HG02938 (cell line): ENCODE results near the gene CD244.
A peak's percentile ranks its signal among the peaks of the same experiment; 100 is the strongest.
"Not testable (repeated sequence)": the region's sequence is repeated elsewhere in the genome, so short reads cannot be mapped to it uniquely, and the experiment has no call there.

Source experiments
- ATAC-seq: cut with Tn5 transposase; IDR thresholded peaks from one replicate; pipeline ENCODE4 v1.9.1; 2021; ENCODE audit warnings: mild to moderate bottlenecking, moderate library complexity; ENCODE audit not compliant: unreplicated experiment

Gene CD244, protein sequence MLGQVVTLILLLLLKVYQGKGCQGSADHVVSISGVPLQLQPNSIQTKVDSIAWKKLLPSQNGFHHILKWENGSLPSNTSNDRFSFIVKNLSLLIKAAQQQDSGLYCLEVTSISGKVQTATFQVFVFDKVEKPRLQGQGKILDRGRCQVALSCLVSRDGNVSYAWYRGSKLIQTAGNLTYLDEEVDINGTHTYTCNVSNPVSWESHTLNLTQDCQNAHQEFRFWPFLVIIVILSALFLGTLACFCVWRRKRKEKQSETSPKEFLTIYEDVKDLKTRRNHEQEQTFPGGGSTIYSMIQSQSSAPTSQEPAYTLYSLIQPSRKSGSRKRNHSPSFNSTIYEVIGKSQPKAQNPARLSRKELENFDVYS

DNA sequence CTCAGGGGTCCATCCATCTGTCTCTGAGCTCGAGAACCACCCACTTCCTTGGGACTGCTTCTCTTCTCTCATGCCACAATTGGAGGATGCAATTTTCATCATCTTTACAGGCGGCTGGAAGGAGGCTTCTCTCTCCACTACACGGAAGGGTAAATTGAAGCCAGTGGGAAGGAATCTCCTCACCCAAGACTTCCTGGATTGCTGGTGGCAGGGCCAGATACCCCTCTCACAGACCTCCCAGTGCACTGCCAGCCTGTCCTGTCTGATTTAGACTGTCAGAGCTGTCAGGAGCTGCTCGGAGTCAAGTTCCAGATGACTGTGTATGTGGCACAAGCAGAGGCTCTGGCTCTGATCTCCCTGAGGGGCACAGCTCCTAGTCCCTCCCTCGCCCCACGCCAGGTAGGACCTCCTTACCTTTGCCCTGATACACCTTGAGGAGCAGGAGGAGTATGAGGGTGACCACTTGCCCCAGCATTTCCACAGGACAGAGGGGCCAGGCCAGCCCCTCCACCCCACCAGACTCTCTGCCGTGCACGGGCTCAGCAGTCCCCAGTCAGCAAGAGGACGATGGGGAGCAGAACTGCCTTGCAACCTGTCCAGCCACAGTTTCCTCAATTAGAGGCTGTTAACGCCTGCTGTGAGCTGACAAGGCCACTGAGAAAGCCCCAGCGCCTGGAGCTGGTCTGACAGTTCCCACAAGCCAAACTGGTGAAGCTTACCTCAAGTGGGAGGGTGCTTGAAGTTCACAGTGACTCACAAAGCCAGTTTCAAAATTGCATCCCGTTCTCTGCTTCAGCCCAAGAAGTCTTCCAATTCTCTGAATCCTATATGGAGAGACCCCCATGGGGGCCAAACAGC is at the start of gene CD244:
TSS of gene CD244 (minus strand) at position 685 of the 858 bp plus-strand sequence. CDS start at position 475, 210 bp downstream.
- peak; percentile 81 for ATAC-seq

DNA sequence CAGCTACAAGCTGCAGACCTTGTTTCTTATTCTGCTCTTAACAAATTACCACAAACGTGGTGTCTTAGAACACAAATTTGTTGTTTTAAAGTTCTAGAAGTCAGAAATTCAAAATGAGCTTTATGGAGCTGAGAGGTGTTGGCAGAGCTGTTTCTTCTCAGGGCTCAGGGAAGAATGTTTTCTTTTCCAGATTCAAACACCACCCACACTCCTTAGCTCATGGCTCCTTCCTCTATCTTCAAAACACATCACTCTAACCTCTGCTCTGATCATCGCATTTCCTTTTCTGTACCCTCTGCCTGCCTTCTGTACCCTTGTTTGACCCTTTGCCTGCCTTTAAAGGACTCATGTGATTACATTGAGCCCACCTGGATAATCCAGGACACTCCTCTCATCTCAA is 49.2 kb upstream of the CD244 start:
- no peak for ATAC-seq

DNA sequence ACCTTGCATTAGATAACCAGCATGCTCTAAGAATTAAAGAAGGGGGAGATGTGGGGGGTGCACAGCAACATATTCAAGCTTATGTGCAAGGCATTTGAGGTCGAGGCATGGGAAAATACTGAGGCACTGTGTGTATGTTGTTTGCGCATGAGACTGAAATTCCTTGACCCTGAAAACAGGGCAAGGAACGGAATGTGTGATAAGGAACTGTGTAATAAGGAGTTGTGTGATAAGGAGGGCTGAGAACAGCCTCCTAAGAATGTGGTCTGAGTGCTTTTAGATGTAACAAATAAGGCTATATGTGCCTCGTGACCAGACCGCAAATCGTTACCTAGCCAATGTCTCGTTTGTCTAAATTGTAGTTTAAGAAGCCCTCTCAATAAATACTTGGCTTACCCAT is 48.8 kb upstream of the CD244 start:
- no peak for ATAC-seq

DNA sequence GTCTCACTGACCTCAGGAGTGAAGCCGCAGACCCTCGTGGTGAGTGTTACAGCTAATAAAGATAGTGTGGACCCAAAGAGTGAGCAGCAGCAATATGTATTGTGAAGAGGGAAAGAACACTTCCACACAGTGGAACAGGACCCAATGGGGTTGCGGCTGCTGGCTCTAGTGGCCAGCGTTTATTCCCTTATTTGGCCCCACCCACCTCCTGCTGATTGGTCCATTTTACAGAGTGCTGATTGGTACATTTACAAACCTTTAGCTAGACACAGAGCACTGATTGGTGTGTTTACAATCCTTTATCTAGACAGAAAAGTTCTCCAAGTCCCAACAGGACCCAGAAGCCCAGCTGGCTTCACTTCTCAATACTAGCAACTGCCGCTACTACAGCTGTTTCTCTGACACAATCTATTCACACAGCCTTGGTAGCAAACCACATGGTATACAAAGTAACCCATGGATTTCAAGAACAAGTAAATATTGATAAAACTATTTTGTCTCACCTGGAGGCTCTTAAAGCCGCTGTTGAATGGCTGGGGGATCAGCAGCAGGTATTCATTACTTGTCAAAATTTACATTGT is 47.6 kb upstream of the CD244 start:
- no peak for ATAC-seq

DNA sequence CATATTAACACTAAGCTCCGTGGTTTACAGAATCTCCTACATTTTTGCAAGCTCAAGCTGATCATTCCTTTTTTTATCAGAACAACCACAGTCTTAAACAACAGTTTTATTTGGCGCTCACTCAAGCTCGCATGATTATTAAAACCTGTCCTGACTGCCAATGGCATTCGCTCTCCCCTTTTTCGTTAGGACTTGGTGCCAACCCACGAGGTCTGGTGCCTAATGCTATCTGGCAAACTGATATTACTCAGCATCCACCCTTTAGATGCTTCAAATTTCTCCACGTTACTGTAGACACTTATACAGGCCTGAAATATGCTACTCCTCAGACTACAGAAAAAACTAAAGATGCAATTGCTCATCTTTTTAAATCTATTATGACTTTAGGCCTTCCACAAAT is 45.3 kb upstream of the CD244 start:
- no peak for ATAC-seq

DNA sequence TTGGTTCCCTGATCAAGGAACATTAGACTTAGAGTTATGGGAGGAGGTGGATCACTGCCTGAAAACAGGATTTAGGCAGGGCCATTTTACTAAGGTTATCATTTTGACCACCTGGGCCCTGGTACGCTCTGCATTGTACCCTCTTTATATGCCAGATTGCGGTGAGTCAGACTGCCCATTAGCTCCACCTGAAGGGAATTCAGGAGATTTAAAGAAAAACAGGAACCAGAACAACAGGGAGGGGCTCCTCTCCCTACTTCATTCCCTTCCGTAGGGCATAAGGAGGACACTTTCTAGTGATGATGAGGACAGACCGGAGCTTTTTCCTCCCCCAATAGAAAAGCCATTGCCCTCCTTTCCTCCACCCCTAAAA is 42.9 kb upstream of the CD244 start:
- no peak for ATAC-seq

DNA sequence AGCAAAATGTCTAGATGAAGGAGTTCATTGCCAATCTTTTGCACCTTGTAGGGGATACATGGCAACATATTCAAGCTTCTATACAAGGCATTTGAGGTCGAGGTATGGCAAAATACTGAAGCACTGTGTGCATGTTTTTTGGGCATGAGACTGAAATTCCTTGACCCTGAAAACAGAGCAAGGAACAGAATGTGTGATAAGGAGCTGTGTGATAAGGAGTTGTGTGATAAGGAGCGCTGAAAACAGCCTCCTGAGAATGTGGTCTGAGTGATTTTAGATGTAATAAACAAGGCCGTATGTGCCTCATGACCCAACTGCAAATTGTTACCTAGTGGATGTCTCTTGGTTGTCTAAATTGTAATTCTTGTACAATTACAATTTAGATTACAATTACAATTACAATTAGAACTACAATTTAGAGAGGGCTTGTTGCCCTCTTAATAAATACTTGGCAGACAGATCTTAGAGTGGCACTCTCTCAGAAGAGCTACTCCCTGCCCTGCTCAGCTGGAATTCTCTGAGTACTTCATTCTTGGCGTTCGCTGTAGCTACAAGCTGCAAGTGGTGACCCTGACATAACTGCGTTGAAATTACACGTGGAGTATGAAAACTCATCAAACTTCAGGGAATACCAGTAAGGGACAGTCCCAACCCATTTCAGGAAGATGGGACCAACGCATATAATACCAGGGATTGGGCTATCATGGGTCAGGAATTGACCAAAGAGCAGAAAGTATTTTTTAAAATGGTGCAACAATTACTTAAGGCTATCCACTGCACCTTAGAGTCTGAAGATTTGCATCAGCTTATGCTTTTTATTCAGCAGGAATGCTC is 42.3 kb upstream of the CD244 start:
- no peak for ATAC-seq

DNA sequence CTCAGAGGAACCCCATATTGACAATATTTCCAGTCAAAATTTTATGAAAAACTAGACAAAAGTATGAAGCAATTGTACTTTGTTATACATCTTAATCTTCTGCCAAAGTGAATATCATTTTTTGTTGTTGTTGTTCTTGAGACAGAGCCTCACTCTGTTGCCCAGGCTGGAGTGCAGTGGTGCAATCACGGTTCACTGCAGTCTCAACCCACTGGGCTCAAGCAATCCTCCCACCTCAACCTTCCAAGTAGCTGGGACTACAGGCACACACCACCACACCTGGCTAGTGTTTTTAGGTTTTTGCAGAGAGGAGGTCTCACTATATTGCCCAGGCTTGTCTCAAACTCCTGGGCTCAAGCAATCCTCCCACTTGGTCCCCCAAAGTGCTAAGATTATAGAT is 39.6 kb upstream of the CD244 start:
- not testable (repeated sequence) for ATAC-seq

DNA sequence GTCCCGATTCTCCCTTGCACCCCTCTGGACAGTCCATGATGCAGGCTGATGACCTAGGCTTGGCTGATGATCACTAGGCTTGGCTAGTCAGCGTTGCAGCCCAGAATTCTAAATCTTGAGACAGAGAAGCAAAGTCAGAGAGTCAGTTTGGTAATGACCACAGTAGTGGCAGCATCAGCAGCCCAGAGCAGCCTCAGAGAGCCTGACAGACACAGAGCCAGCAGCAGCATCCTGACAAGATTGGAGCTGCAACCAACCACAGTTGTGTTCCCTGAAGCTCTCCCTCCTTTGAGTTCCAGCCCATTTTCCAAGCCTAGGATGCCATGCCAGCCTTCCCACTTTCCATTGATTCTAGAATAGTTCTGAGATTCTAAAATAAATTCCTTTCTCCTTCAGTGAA is 39.1 kb upstream of the CD244 start:
- ATAC-seq = no peak

DNA sequence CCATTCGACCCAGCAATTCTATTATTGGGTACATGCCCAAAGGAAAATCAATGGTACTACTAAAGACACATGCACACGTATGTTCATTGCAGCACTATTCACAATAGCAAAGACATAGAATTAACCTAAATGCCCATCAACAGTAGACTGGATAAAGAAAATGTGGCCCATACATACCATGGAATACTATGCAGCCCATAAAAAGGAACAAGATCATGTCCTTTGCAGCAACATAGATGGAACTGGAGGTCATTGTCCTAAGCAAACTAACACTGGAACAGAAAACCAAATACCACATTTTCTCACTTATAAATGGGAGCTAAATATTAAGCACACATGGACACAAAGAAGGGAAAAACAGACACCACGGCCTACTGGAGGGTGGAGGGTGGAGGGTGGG is 38.0 kb upstream of the CD244 start:
- ATAC-seq = not testable (repeated sequence)

DNA sequence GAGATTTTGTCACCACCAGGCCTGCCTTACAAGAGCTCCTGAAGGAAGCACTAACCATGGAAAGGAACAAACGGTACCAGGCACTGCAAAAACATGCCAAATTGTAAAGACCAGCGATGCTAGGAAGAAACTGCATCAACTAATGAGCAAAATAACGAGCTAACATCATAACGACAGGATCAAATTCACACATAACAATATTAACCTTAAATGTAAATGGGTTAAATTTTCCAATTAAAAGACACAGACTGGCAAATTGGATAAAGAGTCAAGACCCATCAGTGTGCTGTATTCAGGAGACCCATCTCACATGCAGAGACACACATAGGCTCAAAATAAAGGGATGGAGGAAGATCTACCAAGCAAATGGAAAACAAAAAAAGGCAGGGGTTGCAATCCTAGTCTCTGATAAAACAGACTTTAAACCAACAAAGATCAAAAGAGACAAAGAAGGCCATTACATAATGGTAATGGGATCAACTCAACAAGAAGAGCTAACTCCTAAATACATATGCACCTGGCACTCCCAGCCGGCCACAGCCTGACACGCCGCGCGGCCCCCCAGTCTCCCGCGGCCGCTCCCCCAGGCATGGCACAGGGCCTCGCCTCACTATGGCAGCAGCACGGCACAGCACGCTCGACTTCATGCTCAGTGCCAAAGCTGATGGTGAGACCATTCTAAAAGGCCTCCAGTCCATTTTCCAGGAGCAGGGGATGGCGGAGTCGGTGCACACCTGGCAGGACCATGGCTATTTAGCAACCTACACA is 31.9 kb upstream of the CD244 start:
- ATAC-seq = not testable (repeated sequence)

DNA sequence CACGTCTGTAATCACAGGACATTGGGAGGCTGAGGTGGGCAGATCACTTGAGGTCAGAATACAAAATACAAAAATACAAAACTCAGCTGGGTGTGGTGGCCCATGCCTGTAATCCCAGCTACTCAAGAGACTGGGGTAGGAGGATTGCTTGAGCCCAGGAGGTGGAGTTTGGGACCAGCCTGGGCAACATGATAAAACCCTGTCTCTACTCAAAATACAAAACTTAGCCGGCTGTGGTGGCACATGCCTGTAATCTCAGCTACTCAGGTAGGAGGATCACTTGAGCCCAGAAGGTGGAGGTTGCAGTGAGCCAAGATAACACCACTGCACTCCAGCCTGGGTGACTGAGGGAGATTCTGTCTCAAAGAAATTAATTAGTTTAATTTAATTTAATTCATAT is 28.8 kb upstream of the CD244 start:
- no peak for ATAC-seq

DNA sequence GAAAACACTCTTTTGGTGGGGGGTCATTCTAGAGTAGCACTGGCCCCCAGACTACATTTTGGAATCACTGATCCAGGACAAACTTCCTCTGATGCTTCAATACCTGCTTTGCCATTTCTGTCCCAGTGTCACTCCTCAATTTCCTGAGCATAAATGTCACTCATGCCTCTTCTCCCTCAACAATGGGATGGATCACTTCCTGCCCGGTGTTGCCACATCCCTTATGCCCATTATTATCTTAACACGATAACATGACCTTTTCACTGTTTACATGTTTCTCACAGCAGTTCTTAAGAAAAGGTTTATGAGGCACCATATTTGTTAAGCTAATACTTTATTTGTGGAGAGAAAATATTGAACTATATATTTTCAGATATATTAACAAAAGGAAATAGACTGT is 26.2 kb upstream of the CD244 start:
- ATAC-seq = no peak

DNA sequence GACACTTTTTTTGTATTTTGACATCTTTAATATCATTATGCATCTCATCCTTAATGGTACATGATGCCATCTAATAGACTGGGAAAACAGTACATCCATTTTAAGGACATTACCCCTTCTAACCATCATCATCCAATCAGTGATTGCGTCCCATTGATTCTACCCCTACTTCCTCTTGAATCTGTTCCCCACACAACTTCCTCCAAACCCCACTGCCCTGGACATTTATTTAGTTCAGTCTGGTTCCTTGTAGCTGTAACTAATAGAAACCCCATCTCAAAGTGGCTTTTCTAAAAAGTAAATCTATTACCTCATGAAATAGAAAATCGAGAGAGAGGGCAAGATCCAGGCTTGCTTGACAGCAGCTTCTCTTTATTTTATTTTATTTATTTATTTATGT is 24.4 kb upstream of the CD244 start:
- no peak for ATAC-seq

DNA sequence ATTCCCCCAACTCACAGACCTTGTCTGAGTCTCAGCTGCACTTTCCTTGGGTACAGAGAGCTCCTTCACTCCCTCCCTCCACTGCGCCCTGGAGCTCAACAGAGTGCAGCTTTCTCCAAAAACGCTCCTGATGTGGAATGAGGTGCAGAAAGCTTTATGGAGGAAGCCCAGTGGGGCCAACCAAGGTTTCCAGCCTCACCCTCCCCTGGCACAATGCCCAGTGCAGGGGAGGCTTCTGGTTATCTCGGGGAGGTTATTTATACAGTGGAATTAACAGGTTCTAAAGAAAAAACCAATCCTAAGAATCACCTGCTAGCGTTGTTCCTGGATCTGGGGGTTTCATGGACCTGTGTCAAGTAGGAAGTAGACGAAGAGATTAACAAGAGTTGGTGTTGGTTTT is 22.4 kb upstream of the CD244 start, which contains the start of gene ITLN1:
TSS of gene ITLN1 (minus strand) at position 139 of the 400 bp plus-strand sequence. CDS start 303 bp downstream, outside the sequence.
- ATAC-seq = no peak

DNA sequence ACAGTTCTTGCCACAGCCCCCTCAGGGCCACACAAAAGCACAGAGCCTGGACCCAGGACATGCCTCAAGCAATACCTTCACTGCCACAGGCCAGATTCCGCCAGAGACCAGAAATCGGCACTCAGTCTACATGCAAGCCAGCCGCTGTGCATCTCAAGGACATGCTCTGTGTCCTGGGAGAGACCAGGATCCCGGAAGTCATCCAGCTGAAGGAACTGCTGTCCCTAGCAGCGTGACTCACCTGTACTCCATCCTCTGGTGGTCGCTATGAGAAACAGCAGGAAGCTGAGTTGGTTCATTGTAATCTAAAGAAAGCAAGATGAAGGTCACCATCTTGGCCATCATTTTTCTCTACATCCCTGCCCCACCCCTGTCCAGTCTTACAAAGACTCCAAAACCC is 21.9 kb upstream of the CD244 start:
- ATAC-seq = no peak

DNA sequence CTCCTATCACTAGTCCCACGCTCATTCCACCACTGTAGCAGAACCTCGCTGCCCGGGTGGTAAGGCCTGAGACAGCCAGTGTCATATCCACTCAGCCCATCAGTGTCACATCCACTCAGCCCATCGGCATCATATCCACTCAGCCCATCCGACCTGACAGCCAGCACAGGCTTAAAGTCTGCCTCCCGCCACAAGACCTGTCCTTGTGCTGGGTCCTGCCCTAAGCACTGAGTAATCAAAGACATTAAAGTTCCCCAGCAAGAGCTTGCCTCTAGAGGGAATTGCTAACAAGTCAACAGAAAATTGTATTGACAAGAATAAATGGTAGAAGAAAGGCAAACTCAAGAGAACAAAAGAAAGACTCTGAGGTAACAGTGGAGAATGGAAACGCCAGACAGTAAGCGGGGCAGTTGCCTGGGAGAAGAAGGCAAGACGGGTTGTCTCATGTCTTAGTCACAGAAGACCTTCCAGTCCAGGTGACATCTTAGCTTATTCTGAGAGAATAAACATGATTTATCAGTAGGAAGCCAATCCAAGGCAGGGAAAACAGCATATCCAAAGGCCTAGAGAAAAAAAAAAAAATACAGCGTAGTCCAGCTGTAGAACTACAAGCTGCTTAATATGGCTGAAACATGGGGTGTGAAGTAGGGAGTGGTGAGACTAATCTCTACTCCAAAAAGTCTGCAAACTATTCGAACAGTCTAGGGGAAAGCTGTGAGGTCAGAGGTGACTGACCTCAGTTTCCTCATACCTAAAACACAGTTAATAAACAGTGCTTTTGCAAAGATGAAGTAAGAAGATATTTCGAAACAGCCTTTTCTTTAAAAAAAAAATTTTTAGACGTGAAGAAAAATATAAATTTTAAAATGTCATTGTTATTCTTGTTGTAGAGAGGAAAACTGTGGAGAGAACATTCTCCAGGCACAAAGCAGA is 21.2 kb upstream of the CD244 start:
- no peak for ATAC-seq

DNA sequence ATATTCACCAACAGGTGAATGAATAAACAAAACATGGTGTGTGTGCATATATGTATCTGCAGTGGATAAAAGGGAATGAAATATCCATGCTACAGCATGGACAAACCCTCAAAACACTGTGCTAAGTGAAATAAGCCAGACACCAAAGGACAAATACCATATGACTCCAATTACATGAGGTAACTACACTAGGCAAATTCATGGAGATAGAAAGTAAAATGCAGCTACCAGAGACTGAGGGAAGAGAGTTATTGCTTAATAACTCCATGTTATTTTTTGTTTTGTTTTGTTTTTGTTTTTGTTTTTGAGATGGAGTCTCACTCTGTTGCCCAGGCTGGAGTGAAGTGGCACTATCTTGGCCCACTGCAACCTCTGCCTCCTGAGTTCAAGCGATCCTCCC is 19.9 kb upstream of the CD244 start:
- no peak for ATAC-seq

DNA sequence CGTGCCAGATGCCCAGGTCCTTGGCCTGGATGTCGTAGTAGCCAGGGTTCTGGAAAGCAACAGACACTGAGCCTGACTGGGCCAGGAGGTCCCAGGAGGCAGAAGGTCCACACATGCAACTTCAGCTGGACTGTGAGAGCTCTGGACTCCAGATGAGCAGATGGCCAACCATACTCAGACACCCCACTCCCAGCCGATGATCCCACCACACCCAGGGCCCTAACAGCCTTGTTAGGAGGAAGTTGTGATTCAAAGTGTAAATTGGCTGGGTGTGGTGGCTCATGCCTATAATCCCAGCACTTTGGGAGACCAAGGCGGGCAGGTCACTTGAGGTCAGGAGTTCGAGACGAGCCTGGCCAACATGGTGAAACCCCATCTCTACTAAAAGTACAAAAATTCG is 18.6 kb upstream of the CD244 start:
- ATAC-seq = not testable (repeated sequence)
